Measurements from ENCODE around the gene UTRN.
A peak's percentile ranks its signal among the peaks of the same experiment; 100 is the strongest.

UTRN gene

DNA sequence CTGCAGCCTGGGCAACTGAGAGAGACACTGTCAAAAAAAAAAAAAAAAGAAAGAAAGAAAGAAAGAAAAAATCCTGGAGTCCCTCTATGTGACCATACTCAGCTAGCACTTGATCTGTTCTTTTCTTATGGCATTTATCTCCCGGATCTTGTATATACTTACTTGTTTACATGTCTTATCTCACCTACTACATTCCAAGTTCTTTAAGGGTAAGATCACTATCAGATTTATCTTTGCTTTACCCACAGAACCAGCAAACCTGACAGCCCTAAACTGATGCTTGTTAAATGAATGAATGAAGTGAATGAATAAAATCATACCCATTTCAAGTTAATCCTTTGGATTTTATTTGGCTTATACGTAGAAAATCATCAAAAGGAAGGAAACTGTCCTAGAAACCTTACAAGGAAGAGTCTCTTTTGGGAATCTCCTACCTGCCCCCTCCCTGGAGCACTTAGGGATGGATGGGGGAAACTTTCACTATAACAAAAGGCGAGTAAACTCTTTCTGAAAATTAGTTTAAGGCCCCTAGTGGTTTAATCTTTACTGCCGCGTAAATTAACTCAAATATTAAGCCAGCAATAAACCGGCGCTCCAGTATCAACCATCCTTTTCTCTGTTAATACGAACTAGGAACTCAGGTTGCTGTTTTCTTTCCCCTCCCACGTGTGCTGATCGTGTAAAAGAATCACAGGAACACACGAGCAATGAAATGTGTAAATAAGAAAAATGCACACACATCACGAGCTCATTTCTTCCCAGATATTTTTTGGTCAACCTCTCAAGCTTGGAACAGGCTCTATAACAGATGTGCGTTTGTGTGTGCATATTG is 1.3 kb upstream of the UTRN start:
- DNase-seq, result no peak

DNA sequence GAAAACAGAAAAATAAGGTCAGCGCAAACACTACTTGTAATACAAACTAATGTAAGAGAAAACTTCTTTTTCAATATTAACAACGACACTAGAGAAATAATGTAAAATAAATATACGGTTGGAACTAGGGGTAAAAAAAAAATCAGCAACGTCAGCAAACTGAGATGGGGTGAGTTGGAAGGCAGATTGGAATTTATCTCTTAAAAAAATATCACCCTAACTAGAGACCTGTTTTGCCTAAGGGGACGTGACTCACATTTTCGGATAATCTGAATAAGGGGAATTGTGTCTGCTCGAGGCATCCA is 705 bp upstream of the UTRN start:
- no peak for DNase-seq

DNA sequence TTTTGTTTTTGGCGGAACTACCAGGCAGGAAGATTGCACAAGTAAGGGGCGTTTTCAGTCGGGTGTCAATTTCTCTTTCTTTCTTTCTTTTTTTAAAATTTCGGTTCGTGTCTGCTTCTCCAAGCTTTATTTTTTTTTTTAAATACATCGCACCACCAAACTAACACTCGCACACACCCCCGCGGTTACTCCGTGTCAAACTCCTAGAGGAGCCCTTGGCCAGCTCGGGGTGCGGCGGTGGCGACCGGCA is 338 bp downstream of the UTRN start:
- no peak for DNase-seq

- DNase-seq, result peak; percentile 30
Measured at GRCh38 chr6:144285798-144286502, 815 bp downstream of the UTRN start.

DNA sequence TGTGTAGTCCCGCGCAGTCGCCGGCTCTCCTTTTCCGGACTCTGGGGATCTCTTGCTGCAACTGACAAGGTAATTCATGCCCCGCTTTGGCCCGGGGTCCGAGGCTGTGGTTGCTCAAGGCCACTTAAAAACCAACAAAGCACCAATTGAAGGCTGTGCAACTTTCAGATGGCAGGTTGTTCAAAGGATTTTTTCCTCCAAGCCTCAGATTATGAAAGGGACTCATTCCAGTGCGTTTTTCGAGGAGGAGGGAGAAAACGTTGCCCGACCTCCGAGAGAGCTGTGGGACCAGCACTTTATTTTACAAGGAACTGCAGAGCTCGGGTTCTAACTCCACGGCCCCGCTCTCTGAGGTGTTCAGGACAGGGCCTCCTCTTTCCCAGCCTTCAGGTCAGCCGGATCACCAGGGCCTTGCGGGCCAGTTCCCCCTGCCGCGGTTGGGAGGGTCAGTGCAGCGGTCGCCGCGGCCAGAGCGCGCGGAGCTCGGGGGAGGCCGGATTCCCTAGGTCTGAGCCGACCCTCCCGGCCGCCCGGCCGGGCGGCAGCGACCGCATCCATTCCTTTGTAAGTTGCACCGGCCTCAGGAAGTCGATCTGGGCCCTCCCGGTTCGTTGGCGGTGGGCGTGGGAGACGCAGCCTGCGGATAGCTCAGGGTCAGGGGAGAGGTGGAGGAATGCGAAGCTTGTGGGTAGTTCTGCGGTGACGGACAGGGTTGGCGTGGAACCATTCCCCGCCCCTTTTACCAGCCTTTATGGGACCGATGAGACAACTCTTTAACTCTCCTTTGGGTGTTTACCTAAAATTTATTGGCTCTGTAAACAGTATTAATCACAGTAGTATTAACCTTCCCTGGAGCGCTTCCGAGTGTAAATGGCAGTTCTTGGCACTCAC is 1.6 kb downstream of the UTRN start:
- DNase-seq, result peak; percentile 26

DNA sequence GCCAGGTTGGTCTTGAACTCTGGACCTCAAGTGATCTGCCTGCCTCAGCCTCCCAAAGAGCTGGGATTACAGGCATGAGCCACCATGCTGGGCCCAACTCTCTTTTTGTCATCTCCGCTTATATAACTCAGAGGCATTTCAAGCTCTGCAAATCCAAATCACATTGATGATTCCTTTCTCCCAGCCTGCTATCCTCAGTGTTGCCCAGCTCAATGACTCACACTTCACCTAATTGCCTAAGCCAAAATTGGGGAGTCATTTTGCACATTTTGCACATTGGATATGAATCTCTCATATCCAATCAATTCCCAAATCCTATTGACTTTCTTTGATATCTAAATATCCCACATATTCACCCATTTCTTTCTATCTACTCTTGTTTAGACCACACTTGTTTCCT is 3.9 kb downstream of the UTRN start:
- no peak for DNase-seq

DNA sequence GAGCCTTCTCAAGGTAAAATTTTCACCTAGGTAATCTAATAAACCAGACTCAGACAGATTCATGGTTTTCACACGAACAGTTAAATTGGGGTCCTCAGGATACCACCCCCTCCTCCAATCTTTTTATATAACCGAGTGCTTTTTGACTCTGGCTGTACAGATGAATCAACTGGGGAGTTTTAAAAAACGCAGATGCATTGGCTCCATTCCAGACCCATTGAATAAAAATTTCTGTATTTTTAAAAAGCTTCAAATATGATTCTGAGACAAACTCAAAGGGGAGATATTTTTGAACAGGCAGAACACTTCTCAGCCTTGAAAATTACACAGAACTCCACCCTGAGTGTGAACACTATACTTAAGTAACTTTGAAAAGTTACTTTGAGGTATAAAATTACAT is 7.2 kb downstream of the UTRN start:
- no peak for DNase-seq

DNA sequence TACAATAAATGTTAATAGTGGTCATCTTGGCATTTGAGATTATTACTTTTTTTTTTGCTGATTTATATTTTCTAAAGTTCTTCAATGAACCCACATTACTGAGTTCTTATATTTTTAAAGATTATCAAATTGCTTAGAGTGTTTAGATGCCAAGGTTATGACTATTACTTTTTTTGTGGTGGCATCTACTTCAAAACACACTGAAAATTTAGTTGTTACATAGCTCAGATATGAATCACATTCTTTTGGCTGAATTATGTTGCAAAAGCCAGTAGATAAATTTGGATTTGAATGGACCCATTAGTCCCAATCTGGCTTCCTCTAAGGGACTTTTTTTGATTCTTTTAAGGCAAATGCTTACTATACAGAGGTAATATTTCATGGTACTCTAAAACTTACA is 8.9 kb downstream of the UTRN start:
- no peak for DNase-seq

DNA sequence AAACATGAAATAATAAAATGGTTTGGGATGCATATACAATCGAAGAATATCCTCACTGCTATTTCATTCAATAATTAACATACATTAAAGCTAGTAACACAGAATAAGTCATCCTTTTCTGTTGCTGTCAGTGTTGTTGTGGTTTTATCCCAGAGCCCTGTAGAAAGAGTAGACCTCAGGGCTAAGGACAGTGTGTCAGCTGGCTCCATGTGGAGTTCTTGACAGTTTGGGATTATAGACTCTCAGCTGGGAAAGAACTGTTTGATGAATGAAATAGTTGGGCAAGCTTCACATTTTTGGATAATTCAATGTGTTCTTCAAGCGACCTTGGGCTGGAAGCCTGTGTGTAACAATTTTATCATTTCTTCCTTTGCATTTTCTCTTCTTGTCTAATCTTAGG is 10.1 kb downstream of the UTRN start:
- no peak for DNase-seq

GRCh38 chr6:144295981-144296767 is 11.0 kb downstream of the UTRN start:
- DNase-seq, result no peak

- no peak for DNase-seq
Measured at GRCh38 chr6:144296973-144297372, 11.8 kb downstream of the UTRN start.

DNA sequence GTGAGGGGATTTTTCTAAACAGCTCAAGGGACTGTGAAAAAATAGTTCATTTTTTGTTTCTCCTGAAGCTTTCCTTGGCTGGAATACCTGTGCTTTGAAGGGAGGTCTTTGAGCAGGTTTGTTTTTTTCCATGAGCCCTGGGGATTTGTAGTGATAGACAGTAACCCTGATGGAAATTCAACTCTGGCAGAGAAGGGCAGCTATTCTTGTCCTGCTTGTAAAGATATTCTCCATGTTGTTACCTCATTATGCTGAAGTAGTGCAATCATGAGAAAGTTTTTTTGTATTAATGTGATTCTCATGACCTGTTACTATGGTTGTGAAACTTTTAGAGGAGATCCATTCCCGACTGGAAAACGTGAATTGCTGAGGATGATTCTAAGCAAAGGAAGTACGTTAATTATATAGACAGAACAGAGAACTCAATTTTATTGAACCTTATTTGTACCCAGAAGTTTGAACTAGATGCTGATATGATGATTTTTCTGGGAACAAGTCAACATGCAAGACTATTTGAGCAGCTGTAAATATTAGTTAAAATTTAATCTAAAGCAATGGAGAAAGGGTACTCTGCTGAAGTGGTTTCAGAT is 12.5 kb downstream of the UTRN start:
- no peak for DNase-seq

GRCh38 chr6:144298194-144298593 is 13.1 kb downstream of the UTRN start:
- DNase-seq, result no peak

GRCh38 chr6:144298916-144299315 is 13.8 kb downstream of the UTRN start:
- no peak for DNase-seq

DNA sequence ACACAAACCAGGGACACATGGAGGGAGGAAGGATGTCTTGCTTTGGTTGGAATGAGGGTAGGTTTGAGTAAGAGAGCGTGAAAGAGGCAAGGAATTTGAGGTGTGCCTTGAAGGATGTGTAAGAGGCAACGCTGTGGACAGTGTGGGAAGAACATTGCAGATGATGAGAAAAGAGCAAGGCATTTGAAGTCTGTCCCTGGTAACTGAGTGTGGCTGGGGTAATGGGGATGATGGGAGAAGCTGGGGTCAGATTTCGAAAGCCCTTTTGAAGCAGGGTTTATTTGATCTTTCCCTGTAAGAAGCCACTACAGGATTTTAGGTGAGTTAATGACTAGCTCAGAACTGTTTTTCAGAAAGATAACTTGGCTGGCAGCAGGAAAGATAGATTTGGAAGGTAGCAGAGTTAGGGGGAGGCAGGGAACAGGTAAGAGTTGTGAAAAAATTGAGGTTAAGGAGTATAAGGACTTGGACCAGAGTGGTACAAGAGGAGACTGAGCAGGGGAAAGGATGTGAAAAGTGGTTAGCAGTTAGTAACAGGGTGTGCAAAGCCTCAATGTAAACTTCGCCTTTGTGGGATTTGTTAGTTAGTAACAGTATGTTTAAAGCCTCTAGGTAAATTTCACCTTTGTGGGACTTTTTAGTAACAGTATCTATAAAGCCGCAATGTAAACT is 17.7 kb downstream of the UTRN start:
- DNase-seq, result no peak

GRCh38 chr6:144304223-144304848 is 19.2 kb downstream of the UTRN start:
- DNase-seq, result no peak

GRCh38 chr6:144305567-144305966 is 20.4 kb downstream of the UTRN start:
- no peak for DNase-seq

DNA sequence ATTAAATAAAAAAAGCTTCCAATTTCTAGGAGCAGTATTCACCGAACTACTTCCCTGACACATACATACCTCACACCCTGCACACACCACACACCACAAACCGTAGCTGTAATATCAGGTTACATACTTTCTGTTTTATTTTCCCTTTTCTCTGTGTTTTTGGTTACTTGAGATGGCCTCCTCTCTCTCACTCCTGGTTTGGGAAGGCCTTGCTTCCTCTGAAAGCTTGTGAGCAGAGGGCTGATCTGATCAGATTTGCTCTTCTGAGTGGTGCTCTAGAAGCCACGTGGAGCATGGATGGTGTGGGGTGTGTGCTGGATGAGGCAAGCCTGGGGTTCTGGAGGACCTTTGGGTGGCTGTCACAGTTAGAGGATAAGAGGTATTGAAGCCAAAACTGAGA is 20.9 kb downstream of the UTRN start:
- no peak for DNase-seq

GRCh38 chr6:144307880-144308279 is 22.7 kb downstream of the UTRN start:
- no peak for DNase-seq

DNA sequence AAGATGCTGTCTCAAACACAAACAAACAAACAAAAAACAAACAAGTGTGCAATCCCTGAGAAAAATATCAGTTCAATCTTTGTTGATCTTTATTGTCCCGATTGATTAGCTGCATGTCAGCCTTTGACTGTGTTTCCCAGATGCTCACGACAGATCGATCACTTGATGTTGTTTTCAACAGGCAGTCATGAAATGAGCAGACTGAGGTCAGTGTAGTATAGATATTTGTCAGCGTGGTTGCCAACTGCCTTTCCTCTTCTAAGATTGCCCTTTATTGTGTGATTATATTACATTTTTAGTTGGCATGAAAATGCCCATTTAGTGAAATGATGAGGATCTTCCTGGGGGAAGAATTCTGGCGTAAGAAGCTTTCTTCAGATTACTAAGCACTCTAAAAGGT is 25.6 kb downstream of the UTRN start:
- no peak for DNase-seq

- DNase-seq, result no peak
Measured at GRCh38 chr6:144311361-144311760, 26.2 kb downstream of the UTRN start.

DNA sequence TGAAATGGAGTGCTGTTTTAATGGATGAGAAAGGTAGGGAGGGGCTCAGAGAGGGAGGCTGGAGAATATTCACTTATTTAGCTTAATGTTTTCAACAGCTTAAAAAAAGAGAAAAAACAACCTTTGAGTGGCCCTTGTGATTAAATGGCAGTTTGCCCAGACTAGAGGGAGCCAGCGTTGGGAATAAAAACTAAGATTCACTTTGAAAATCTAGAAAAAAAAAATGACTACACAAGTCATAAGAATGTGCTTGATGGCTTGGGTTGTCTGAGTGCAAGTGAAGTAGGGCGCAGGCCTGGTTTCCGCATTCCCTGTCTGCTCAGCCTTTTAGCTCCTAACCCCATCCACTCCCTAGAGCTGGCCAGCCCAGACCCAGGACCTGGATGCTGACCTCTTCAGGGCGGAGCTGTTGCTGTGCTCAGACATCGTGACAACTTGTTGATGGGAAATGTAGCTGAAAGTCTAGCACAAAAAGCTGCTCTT is 28.9 kb downstream of the UTRN start:
- no peak for DNase-seq
